D341Med (cell line): Measurements from ENCODE around the gene ABCG1.
A peak's percentile ranks its signal among the peaks of the same experiment; 100 is the strongest.

ENCODE experiments used
- DNase-seq: peaks from one replicate; pipeline ENCODE4 v3.0.0; 2012; ENCODE audit warnings: low spot score

ABCG1 gene

DNA sequence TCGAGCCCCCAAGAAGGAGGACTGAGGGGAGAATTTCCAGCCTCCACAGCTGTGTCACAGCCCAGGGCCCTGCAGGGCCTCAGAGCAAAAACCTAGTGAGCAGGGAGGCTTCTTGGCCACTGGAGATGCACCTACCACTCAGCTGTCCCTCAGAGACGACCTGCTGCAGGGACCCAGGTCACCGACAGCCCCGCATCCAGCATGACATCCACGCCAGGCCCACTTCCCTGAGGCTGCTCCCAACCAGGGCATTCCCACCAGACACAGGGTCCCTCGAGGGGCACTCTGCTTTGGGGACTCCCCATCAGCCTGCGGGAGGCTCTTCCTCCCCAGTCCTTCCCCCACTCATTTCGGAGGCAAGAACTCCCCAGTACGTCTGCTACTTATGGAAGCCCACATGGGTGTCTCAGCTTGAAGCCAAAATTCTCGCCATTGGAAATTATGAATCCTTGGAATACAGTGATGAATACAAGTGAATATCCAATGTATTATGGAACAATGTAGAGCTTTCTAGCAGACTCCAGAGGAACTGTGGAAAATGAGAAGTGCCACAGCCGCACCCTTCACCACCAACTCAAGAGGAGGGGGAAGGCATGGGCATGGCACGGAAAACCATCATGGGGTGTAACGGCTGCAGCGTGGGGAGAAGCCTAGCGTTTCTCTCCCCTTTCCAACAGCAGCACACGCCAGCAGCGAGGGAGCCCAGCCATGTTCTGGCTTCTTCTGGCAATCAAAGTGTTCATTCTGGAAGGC lies 89.4 kb downstream of the ABCG1 start:
- no peak for DNase-seq

DNA sequence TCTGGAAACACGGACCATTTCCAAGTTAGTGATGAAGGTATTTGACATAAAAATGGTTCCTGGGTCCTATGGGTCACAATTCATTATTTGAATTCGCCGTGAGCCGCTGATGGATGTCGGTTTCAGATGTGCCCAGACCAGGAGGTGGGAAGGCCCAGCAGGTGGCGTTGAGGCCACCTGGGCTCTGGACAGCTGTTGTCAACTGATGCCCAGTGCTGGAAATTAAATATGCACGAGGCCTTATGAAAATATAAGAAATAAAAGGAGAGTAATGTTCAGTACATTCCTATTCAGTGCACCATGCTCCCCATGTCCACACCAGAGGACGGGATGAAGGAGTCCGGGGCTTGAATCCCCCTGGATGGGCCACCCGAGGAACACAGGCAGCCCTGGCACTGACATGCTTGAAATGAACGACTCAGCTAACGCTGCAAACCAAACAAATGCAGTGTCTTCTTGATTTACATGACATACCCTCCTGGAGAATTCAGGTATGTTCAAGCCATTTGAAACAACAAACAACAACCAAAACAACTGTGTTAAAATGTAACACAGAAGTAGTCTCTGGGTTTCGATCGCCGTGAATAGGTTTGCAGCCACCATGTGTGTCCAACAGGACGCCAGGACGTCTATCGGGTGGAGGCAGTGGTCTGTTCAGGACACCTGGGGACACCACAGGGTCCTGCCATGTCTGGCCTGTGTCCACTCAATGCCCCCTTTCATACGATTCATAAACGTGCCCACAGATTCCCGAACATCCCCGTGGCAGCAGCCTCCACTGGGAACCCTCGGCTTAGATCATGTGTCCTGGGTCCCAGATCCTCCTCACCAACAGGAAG lies 90.2 kb downstream of the ABCG1 start:
- no peak for DNase-seq

DNA sequence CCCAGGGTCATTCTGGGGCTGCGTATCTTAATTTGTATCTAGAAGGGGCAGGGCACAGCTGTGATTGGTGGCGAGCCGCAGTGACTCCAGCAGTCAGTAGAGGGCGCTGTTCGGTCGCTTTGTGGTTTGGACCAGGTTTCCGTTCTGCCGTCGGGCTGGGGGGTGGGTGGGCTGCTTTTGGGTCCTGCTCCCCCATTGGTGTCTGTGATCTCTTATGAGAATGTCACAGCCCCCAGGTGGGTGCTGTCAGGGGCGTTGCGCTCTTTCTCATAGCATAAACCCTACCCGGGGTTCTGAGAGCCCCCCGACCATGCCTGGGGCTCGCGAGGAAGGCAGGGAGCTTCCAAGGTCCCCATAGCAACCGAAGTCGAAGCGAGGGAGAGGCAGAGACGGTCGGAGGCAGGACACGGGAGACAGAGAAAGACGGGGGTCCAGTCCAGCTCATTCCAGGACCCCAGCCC lies 90.8 kb downstream of the ABCG1 start:
- DNase-seq, result peak; percentile 87

DNA sequence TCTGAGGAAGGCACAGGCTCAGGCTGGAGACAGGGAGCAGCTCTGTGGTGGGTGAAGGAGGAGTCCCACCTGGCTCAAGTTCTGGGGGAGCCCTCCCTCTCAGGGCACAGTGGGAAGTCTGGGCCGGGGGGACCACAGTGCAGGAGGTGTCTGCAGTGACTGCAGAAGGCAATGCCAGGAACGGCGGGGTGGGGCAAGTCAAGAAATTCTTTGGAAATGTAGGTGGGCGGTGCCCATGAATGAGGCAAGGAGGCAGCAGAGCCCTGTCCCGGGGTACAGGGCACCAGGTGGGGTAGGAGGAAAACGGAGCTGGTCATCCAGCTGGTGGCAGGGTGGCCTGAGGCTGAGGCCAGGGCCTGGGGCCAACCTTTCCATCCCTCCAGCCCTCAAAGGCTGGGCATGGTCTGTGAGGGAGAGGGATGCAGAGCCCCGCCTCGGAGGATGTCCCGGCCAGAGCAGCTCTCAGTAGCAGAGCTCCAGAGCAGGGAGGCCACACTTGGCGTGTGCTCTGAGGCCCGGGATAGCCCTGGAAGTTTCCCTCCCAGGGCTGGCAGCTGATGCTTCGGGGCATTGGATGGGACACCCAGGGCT lies 91.6 kb downstream of the ABCG1 start:
- DNase-seq, result peak; percentile 34

DNA sequence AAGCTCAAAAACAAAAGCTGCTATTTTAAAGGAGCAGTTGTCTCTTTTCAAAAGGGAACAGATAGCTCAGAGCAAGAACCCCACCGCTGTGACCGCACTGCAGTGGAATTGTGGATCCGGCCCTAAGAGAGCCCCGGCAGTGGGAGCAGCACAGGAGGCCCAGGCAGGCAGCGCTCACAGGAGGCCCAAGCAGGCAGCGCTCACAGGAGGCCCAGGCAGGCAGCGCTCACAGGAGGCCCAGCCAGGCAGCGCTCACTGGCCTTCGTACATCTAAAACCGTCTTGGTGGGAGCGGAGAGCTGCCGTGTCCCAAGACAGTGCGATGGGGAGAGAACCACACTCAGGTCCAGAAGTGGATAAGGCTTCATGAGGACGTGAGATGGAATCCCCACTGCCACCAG lies 92.2 kb downstream of the ABCG1 start:
- DNase-seq, result no peak

DNA sequence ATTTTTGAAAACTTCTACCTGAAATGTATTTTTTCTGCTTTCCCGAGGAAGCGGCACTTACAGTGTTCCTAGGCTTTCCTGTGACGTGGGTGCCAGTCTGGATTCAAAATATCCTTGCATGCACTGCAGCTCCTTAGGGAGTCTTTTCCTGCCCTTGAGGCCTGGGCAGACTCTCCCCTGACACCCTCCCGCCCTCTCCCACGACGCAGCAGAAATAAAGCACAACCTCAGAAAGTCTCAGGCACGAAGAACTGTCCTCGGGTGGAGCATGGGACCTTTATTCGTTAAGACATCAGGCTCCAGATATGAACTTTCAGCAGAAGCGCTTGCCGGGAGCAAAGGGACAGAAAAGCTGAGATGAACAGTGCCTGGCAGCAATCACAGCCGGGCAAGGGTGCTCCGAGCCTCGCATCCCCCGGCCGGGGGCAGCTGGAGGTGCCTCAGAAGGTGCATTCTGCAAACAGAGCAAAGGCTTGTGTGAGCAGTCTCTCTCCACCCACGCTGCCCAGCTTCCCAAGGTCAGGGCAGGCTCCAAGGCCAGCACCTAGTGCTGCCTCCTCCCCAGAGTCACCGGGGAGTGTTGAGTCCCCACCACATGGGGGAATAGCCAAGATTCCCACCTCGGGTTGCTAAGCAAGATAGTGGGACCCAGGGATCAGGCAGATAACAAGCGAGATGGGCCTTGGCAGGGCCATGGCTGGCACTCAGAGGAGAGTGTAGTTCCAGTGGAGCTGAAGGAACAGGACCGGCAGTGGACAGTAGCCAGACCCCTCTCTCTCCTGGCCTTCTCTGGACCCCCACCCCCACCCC lies 93.1 kb downstream of the ABCG1 start:
- DNase-seq, result peak; percentile 58

DNA sequence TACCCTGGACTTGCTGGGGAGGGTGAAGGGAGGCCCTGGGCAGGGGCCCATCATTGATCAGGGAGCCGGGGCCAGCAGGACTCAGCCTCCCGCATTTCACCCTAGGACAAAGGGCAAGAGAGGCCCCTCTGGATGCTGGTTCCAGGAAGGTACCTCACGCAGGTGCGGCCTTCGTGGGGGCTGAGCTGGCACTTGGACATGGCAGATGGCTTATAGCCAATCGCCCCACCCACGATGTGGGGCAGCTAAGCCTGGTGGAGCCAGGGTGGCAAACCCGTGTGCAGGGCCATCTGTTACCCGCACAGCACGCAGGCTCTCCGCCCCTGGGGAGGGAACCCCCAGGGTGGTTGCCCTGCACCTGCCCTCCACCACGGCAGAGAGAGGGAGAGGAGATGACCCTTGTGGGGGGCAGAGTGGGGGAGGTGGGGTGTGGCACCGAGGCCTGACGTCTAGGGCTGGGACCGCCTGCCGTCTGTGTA lies 93.7 kb downstream of the ABCG1 start:
- DNase-seq, result peak; percentile 74

DNA sequence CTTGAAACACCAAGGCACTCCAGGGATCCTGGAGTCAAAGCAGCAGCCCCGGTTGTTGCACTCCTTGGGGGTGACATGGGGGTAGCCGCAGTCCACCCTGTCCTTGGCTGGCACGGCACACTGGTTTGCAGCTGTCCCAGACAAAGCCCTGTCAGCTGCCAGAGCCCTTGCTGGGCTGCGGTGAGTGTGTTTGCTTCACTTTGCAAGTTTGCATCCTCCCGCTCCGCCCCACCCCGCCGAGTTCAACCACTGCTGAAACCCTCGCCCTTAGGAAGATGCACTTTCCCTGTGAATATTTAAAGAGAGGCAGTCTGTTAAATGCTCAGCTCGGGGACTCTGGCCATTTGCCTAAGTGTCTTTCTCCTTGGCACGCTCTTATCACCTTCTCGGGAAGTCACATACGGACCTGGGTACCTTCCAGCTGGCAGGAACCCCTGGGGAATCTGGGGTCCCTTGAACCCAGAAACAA lies 94.6 kb downstream of the ABCG1 start:
- DNase-seq, result no peak

DNA sequence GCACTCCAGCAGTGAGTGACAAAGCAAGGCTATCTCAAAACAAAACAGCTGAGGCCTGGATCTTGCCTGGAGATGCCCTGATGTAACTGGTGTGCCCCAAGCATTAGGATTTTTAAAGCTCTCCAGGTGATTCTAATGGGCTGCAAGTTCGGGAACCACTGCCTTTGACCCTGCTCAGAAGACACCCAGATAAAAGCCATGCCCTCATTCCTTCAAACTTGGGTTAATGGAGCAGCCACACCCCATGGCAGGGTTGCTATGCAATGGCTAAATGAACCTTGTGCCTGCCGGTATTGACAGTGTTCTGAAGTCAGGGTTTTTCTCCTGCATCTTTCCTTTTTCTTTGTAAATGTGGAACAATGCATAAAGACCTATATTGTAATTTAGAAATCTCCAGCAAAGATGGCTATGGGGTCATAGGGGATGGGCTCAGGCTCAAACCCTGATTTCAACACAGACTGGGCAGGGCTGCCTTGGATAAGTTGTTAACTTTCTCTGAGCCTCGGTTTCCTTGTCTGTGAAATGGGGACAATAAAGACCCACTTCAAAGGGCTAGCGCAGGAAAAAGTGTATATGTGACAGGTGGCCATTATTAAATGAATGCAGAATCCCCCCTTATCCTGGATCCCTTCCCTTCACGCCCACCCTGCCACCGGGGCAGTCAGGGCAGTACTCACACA lies 95.8 kb downstream of the ABCG1 start:
- no peak for DNase-seq

DNA sequence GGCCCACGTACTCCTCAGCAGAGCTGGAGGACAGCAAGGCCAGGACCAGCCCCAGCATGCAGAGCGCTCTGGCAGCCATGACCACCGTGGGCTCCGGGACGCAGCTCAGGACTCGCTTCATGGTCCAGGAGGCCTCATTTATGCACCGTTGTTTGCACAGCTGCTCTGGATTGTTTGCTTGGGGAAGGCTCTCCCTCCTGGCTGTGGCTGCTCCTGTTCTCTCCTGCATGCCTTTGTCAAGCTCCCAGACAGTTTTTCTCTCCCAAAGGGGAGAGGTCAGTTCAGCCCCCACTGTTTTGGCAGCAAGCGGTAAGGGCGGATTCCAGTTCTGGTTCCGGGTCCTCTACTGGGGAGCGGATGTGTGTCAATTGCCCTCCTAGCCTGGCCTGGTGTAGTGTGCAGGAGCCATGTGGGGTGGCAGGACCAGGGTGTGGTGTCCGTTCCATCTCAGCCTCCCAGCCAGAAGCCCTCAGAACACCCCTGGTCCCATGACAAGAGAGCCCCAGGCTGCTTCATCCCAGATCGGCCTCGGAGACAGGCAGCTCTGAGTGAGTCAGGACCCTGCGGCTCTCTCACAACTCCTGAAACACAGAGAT lies 96.5 kb downstream of the ABCG1 start, which contains the start of gene TFF3:
Gene TFF3 (minus strand): TSS at position 114 of the 596 bp plus-strand sequence. CDS start 35 bp downstream, at position 79.
- DNase-seq, result no peak

DNA sequence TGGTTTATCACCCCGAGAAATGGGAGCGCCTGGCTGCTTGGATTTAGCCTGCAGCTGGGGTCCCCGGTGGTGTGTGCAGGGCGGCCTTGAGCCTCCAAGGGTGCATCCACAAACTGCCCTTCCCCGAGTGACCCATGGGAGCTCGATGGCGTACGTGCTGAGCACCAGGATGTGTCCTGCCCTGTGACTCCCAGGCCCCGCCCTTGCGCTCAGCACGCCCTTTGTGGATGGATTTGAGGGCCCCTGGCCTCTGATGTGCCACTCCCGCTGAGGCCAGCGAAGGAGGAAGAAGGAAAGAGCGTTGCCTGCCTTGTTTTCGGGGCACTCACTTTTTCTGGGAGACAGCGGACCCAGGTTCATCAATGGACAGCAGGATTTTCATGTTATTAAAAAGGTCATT lies 98.0 kb downstream of the ABCG1 start:
- DNase-seq, result no peak

DNA sequence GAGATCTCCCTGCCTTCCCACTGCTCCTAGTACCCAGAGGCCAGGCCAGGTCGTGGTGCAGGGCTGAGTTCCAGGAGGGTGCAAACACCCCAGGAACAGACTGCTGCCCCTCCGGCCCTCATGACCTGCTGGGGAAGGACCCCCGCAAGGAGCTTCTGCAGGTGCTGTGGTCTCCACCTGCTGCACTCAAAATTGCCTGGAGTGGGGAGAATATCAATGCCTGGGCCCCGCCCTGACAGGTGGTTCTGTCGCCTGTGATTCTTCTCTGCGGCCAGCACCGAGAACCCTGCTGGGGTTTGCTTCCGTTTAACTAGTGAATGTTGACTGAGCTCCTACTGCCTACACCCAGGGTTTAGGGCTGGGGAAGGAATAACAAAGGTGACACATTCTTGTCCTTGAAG lies 98.4 kb downstream of the ABCG1 start:
- DNase-seq, result no peak

DNA sequence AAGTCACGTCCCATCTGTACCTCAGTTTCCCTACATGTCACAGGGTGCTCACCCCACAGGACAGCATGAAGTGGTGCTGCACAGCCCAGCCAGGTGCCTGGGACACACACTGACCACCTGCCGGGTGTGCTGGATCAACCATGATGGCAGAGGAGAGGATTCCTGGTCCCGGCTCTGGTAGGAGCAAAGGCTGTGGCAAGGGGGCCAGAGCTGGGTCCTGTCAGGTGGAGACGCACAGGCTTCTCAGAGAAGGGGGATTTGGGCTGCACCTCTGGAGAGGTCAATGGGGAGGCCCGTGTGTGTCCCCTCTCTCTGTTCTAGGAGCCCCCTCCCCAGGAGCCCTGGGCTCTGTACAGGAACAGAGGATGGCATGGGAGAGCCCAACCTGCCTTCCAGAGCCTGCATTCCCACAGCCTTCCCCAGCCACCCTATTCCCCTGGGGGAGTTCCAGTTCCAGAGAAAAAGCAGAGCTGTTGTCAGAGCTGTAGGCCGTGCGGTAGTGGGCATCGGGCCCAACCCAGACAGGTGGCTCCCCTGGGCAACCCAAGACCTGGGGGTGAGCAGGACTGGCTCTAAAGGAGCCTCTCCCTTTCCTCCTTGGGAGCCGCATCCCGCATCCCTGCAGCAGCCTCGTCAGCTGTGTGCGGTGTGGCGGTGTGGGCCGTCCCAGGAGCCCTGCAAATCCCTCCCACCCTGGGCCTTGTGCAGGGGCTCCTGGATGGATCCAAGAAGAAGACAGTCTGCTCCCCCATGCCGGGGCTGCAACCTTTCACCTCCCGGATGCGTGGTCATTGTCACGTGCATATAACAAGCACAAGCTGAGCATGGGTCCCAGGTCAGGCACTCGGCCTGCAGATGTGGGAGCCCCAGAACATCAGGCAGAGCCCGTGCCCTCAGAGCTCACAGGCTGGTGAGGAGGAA lies 99.1 kb downstream of the ABCG1 start:
- peak; percentile 37 for DNase-seq

DNA sequence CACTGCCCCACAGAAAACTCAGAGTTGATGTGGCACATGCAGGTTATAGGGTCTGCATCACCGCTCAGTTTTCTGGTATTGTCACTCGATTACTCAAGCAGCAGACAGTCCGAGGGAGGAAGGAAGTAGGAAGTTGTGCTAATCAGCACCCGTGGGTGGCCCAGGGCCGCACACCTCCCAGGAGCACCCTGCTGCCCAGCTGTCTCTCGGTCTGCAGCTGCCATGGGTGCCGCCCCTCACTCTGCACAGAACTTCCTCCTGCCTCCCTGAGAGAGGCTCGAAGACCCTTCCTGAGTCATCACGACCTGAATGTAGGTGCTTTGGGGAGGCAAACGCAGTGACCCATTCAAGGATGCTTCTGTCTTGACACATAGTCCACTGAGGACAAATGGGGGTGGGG lies 100.4 kb downstream of the ABCG1 start:
- DNase-seq, result no peak

DNA sequence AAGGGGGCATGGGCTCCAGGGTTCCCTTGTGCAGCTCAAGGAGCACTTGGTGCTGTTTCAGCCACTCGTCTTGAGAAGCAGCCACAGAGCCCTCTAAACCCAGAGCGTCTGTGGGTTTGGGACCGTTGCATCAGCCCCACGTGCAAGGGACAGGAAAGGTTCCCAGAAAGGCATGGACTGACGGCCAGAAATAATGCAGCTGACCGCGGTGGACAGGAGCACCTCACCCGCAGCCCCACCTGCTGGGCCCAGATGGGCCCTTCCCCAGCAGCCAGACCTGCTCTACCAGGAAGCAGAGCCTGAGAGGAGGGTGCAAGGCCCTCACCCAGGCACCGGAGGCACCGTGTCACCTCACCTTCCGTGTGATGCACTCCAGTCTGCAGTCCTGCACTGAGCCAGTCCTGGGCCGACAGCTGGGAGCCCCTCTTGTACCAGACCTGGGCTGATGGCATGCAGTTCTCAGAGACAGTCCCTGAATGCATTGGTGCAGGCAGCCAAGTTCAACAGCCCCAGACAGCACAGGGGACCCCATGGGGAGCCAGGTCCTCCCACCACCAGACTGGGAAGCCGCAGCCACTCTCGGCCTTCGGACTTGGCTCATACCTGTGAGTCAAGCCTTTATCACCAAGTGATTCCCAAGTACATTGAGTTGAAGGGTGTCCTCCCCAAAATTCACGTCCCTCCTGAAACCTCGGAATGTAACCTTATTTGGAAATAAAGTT lies 101.1 kb downstream of the ABCG1 start:
- DNase-seq, result no peak

DNA sequence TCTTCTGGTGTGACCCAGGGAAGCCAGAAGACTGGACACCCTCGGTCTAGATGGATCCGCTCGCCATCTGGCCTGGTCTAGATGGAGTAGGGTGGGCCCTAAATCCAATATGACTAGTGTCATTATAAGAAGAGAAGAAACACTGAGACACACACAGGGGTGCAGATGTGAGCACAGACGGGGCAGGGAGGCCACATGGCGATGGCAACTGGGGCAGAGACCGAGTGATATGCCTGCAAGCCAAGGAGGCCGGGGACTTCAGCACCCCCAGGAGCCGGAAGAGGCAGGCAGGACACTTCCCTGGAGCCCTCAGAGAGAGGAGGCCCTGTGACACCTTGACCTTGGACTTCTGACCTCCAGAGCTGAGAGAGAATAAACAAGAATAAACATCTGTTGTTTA lies 101.9 kb downstream of the ABCG1 start:
- DNase-seq, result no peak

DNA sequence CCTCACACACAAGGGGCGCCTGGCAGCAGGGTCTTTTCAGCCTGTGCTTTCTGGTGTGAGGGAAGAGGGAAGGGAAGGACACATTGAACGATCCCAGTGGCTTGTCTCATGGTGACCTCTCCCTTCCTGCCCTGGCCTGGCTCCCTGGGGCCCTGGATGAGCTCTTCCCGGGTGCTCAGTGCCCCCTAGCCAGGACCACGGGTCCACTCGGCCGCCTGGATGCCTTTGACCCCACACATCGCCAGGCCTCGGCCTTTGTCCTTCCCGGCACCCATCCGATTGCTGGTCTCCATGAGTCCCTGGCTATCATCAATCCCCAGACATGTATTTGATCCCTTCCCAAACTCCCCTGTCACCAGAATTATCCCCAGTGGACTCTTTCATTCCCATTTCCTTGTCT lies 102.3 kb downstream of the ABCG1 start:
- DNase-seq, result no peak

DNA sequence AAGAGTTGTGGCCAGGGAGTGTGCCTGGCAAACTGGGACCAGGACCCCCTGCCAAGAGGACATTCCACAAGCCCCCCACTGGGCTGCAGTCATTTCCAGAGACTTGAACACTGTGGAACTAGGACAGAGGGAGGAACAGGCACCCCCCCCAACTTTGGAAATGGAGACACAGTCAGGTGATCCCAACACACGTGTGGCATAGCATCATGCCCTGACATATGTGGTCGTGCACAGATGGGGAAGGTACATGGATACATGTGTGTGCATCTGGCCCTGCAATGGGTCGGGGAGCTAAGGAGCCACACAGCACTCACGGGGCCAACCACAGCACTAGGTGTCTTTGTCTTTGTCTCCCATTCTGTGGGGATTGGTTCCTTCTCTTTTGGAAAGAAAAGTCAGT lies 102.9 kb downstream of the ABCG1 start:
- no peak for DNase-seq

DNA sequence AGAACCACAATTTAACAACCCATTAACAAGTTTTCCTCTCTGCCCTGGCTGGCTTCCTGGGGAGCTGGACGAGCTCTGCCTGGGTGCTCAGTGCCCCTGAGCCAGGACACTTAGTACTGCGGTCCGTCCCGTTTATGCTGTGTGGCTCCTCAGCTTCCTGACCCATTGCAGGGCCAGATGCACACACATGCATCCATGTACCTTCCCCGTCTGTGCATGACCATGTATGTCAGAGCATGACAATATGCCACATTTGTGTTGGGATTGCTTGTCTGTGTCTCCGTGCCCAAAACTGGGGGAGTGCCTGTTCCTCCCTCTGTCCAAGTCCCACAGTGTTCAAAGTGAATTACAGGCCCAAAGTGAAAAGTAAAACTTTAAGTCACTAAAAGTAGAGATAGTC lies 106.0 kb downstream of the ABCG1 start:
- DNase-seq, result no peak
